Renal pelvis (tissue), 12 donors: ENCODE measurements around the gene RAB11A. TPM values are rescaled to one million over a fixed set of nuclear protein-coding genes. Genes with fewer than 3 reads are reported as not detected.
A peak's percentile ranks its signal among the peaks of the same experiment; 100 is the strongest.

Experiments used
- DNase-seq: peaks from one replicate; pipeline ENCODE4 v3.0.0-alpha.2; 2013
- long read RNA-seq, 16 experiments: transcript quantifications; one replicate each; lab custom pipeline, GENCODE V29; 2026
- polyA plus RNA-seq, 3 donors: library from polyadenylated mRNA; unstranded; fragments of 120-200 nt; gene quantifications; one replicate each; pipeline ENCODE4 v1.2.1, GENCODE V29; 2013; ENCODE audit not compliant: insufficient read length in 3 of 3

The RAB11A gene
- 100 to 1,000 TPM; 226 to 285 (median 254) TPM for polyA plus RNA-seq
- long read RNA-seq, donor 1, full-length matches to known transcripts, result 72 of 102 reads
- long read RNA-seq, donor 1, partial matches to known transcripts, result 0 of 102 reads
- long read RNA-seq, donor 1, other reads (novel, unspliced or antisense), result 30 of 102 reads
- long read RNA-seq, donor 2, full-length matches to known transcripts, result 101 of 140 reads
- long read RNA-seq, donor 2, partial matches to known transcripts, result 19 of 140 reads
- long read RNA-seq, donor 2, other reads (novel, unspliced or antisense), result 20 of 140 reads
- long read RNA-seq, donor 3, full-length matches to known transcripts, result 78 of 105 reads
- long read RNA-seq, donor 3, partial matches to known transcripts, result 6 of 105 reads
- long read RNA-seq, donor 3, other reads (novel, unspliced or antisense), result 21 of 105 reads
- long read RNA-seq, donor 4, full-length matches to known transcripts, result 104 of 146 reads
- long read RNA-seq, donor 4, partial matches to known transcripts, result 21 of 146 reads
- long read RNA-seq, donor 4, other reads (novel, unspliced or antisense), result 21 of 146 reads
- long read RNA-seq, donor 5, full-length matches to known transcripts, result 46 of 53 reads
- long read RNA-seq, donor 5, partial matches to known transcripts, result 0 of 53 reads
- long read RNA-seq, donor 5, other reads (novel, unspliced or antisense), result 7 of 53 reads
- long read RNA-seq, donor 6, full-length matches to known transcripts, result 51 of 67 reads
- long read RNA-seq, donor 6, partial matches to known transcripts, result 8 of 67 reads
- long read RNA-seq, donor 6, other reads (novel, unspliced or antisense), result 8 of 67 reads
- long read RNA-seq, donor 7, full-length matches to known transcripts, result 97 of 129 reads
- long read RNA-seq, donor 7, partial matches to known transcripts, result 14 of 129 reads
- long read RNA-seq, donor 7, other reads (novel, unspliced or antisense), result 18 of 129 reads
- long read RNA-seq, donor 8, full-length matches to known transcripts, result 34 of 47 reads
- long read RNA-seq, donor 8, partial matches to known transcripts, result 6 of 47 reads
- long read RNA-seq, donor 8, other reads (novel, unspliced or antisense), result 7 of 47 reads
- long read RNA-seq, donor 9, full-length matches to known transcripts, result 133 of 150 reads
- long read RNA-seq, donor 9, partial matches to known transcripts, result 0 of 150 reads
- long read RNA-seq, donor 9, other reads (novel, unspliced or antisense), result 17 of 150 reads
- long read RNA-seq, donor 10, full-length matches to known transcripts, result 54 of 77 reads
- long read RNA-seq, donor 10, partial matches to known transcripts, result 0 of 77 reads
- long read RNA-seq, donor 10, other reads (novel, unspliced or antisense), result 23 of 77 reads
- long read RNA-seq, donor 11, full-length matches to known transcripts, result 58 of 67 reads
- long read RNA-seq, donor 11, partial matches to known transcripts, result 0 of 67 reads
- long read RNA-seq, donor 11, other reads (novel, unspliced or antisense), result 9 of 67 reads
- long read RNA-seq, donor 12, full-length matches to known transcripts, result 94 of 139 reads
- long read RNA-seq, donor 12, partial matches to known transcripts, result 22 of 139 reads
- long read RNA-seq, donor 12, other reads (novel, unspliced or antisense), result 23 of 139 reads
- long read RNA-seq, donor 13, full-length matches to known transcripts, result 57 of 65 reads
- long read RNA-seq, donor 13, partial matches to known transcripts, result 0 of 65 reads
- long read RNA-seq, donor 13, other reads (novel, unspliced or antisense), result 8 of 65 reads
- long read RNA-seq, donor 14, result 0 reads
- long read RNA-seq, donor 15, result 0 reads
- long read RNA-seq, donor 16, full-length matches to known transcripts, result 91 of 139 reads
- long read RNA-seq, donor 16, partial matches to known transcripts, result 36 of 139 reads
- long read RNA-seq, donor 16, other reads (novel, unspliced or antisense), result 12 of 139 reads

GRCh38 chr15:65869126-65869953, at the start of gene RAB11A:
RAB11A (plus strand) TSS chr15:65869491; CDS start chr15:65869586, 95 bp downstream.
- DNase-seq, result peak; percentile 97

GRCh38 chr15:65819563-65819960, 49.7 kb upstream of the RAB11A start:
- no peak for DNase-seq

DNA sequence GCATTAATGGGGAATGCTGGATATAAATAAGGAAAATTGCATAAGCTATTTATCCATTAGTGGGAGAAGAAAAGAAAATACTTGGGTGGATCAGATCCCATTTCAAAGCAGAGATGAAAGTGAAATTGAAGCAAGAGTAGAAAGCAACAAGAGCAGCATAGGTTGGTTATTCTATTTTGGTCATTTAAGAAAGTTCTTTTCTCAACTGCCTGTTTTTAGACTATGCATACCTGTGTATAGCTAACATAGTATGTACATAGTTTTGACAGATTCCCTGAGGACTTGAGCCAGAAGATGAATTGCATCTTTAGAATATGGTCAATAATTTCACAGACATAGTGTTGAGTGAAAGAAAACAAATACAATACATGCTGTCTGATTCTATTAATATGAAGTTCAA, 48.2 kb upstream of the RAB11A start:
- DNase-seq, result no peak

- DNase-seq, result no peak
Observed at GRCh38 chr15:65822316-65822715, 47.0 kb upstream of the RAB11A start.

DNA sequence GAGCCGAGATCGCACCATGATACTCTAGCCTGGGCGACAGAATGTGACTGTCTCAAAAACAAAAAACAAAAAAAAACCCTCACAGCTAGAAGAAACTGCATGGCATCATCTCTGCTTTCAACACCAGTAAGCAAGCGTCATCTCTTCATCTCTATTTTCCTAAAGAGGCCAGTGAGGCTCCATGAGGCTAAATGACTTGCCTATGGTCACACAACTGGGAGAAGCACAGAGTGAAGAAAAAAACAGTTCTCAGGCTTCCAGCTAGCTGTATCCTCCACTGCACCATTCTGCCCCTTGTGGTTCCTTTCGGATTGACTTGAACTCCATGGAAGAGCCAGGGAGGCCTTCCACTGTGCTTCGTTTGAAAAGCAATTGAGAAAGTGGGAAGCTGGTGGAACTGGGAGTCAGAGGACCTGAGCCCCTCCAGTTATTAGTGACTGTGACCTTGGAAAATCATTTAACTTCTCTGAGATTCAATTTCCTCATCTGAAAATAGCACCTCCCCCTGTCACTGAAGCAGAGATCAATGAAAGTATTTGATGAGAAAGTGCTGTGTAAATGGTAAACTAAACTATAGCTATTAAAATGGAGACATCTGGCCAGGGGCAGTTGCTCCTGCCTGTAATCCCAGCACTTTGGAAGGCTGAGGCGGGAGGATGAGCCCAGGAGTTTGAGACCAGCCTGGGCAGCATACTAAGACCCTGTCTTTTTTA, 45.1 kb upstream of the RAB11A start:
- DNase-seq, result peak; percentile 42

- DNase-seq, result no peak
Observed at GRCh38 chr15:65824941-65825544, 44.2 kb upstream of the RAB11A start.

GRCh38 chr15:65827065-65827464, 42.2 kb upstream of the RAB11A start:
- no peak for DNase-seq

DNA sequence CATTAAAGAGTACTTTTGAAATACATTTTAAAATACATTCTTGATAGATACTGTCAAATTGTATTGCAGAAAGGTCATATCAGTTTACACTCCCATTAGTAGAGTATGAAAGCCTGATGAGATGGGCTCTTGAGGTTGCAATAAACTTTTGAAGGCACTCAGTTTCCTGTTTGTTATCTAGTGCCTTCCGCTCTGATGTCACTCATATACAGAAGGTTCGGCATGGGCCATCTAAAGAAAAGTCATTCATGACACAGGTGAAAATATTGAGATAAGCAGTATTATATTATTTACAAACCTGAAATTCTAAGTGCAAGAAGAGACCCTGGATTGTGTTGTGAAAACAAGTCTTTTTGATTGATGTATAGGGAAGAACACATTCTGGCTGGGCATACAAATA, 40.7 kb upstream of the RAB11A start:
- no peak for DNase-seq

- DNase-seq, result peak; percentile 33
Observed at GRCh38 chr15:65829130-65829764, 40.0 kb upstream of the RAB11A start.

- peak; percentile 87 for DNase-seq
Observed at GRCh38 chr15:65832549-65833364, 36.5 kb upstream of the RAB11A start.

DNA sequence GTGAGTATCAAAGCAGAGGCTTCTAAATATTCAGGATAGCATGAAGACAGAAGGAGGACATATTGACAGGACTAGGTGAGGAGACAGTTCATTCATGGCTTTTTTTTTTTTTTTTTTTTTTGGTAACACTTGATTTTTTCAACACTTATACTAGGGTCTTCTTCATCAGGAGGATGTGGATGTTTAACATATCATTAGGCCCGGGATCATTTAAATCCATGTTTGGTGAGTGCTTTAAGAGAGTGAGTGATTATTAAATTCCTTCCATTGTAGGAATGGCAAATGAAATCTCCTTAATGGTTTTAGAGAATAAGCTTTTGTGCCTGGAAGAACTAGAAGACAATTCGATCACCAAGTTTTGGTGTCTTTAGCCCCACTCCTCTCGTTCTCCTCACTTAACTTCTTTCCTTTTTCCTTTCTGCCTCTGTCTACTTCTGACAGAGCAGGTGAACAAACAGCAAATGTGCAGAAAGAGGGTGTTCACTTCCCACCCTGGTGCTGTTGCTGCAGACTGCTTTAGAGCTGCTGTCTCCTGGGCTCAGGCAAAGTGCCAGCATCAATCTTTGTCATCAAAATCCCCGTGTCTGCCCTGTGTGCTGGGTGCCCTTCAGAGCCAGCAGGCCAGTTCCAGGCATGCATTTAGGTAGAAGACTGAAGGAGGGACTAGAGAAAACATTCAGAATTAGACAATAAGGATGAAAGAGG, 35.6 kb upstream of the RAB11A start:
- no peak for DNase-seq

DNA sequence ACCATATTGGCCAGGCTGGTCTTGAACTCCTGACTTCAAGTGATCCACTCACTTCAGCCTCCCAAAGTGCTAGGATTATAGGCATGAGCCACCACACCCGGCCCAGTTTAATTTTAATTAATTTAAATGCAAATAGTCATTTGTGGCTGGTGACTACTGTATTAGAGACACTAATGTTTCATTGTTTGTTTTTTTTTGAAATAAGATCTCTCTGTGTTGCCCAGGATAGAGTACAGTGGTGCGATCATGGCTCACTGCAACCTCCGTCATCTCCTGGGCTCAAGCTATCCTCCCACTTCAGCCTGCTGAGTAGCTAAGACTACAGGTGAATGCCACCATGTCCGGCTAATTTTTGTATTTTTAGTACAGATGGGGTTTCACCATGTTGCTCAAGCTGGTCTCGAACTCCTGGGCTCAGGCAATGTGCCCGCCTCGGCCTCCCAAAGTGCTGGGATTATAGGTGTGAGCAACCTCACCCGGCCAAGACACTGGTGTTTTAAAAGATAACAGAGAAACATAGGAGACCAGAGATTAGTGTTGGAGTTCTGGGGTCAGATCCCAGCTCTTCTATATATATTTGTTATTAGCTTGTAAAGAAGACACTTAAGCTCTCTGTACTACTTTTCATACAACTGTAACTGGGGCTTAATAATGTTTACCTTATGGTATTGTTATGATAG, 34.5 kb upstream of the RAB11A start:
- no peak for DNase-seq

- peak; percentile 47 for DNase-seq
Observed at GRCh38 chr15:65835447-65835846, 33.8 kb upstream of the RAB11A start.

DNA sequence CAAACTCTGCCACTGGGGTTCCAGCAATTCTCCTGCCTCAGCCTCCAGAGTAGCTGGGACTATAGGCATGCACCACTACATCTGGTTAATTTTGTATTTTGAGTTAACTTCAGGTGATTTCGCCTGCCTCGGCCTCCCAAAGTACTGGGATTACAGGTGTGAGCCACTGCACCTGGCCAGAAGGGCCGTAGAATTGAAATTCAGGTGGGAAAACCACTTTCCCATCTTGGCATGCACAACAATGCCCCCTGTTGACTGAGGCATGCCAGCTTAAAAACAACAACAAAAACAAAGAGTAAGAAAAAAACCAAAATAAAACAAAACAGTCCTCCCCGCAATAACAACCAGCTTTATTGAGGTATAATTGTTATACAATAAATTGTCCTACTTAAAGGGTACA, 32.6 kb upstream of the RAB11A start:
- DNase-seq, result no peak
